Fibroblast of lung (primary cell): Measurements from ENCODE around the gene TXNDC11. TPM values are rescaled to one million over a fixed set of nuclear protein-coding genes. Genes with fewer than 3 reads are reported as not detected.

Experiments
- DNase-seq, 2 donors: peaks; one replicate each; pipeline versions ENCODE4 v3.0.0 to v3.0.0-alpha.2; 2010; ENCODE audit warnings: low read depth in 2 of 2
- H2AFZ ChIP-seq: 2 replicates; pipeline ENCODE4 v1.5.1; 2012; ENCODE audit warnings: low read length, control low read depth, inconsistent platforms
- H3K27ac ChIP-seq: 2 replicates; pipeline ENCODE4 v1.5.1; 2011; ENCODE audit warnings: low read length, control low read depth; ENCODE audit not compliant: insufficient read depth
- H3K27me3 ChIP-seq: 2 replicates; pipeline ENCODE4 v1.5.1; 2011; ENCODE audit warnings: mild to moderate bottlenecking, low read length; ENCODE audit not compliant: control insufficient read depth, insufficient read depth
- H3K36me3 ChIP-seq: 2 replicates; pipeline ENCODE4 v1.5.1; 2011; ENCODE audit warnings: low read length; ENCODE audit not compliant: control insufficient read depth, insufficient read depth
- H3K4me1 ChIP-seq: 2 replicates; pipeline ENCODE4 v1.5.1; 2011; ENCODE audit warnings: low read length; ENCODE audit not compliant: control insufficient read depth, insufficient read depth; ENCODE audit errors: extremely low read depth
- H3K4me2 ChIP-seq: 2 replicates; pipeline ENCODE4 v1.5.1; 2011; ENCODE audit warnings: low read length, control low read depth; ENCODE audit not compliant: insufficient read depth; ENCODE audit errors: extremely low read depth
- H3K4me3 ChIP-seq, 4 experiments: fragments of 200-600 bp in 1 of 4; sonication (generic) in 1 of 4; replicated peaks in 1 of 4; 2 replicates each; pipeline ENCODE4 v1.5.1; 2011 to 2016; ENCODE audit warnings: low read length in 4 of 4, low read depth in 3 of 4, mild to moderate bottlenecking in 3 of 4, control low read depth in 2 of 4, inconsistent platforms in 1 of 4, mixed read lengths in 1 of 4; ENCODE audit not compliant: insufficient read depth in 1 of 4; ENCODE audit errors: control extremely low read depth in 1 of 4
- H3K79me2 ChIP-seq: 2 replicates; pipeline ENCODE4 v1.5.1; 2012; ENCODE audit warnings: mild to moderate bottlenecking, low read length, inconsistent platforms; ENCODE audit not compliant: control insufficient read depth, insufficient read depth
- H3K9ac ChIP-seq: 2 replicates; pipeline ENCODE4 v1.5.1; 2011; ENCODE audit warnings: mild to moderate bottlenecking, low read length, control low read depth; ENCODE audit not compliant: insufficient read depth
- H3K9me3 ChIP-seq: 2 replicates; pipeline ENCODE4 v1.5.1; 2012; ENCODE audit warnings: low read depth, low read length; ENCODE audit not compliant: control insufficient read depth, insufficient read depth
- H4K20me1 ChIP-seq: 2 replicates; pipeline ENCODE4 v1.5.1; 2011; ENCODE audit warnings: low read length; ENCODE audit not compliant: control insufficient read depth, insufficient read depth; ENCODE audit errors: extremely low read depth
- CTCF ChIP-seq, 2 donors: IDR thresholded peaks in 1 of 2; conservative IDR thresholded peaks in 1 of 2; 1 replicate in 1 of 2; 2 replicates in 1 of 2; pipeline ENCODE4 v1.5.1; 2011 to 2012; ENCODE audit warnings: low read length in 2 of 2, control low read depth in 1 of 2, inconsistent platforms in 1 of 2, low read depth in 1 of 2, mild to moderate bottlenecking in 1 of 2
- EZH2 ChIP-seq: IDR thresholded peaks from 2 replicates; pipeline ENCODE4 v1.5.1; 2012; ENCODE audit warnings: low read length, control low read depth, mild to moderate bottlenecking; ENCODE audit errors: missing control alignments
- polyA plus RNA-seq, 2 donors: library from polyadenylated mRNA; depleted of rRNA in 1 of 2; stranded (reverse) in 1 of 2; unstranded in 1 of 2; fragments of >200 nt; gene quantifications; 2 replicates each; pipeline ENCODE4 v1.2.1, GENCODE V29; 2011 to 2012; ENCODE audit warnings: missing spikeins in 1 of 2
- total RNA-seq: library from RNA; depleted of rRNA; stranded (reverse); fragments of >200 nt; gene quantifications from 2 replicates; pipeline ENCODE4 v1.2.1, GENCODE V29; 2014

Gene TXNDC11
- total and polyA plus RNA-seq, 2 donors (not counting 1 experiment from before 2014, with no cell fraction given) = 26.8 to 46.2 TPM

DNA sequence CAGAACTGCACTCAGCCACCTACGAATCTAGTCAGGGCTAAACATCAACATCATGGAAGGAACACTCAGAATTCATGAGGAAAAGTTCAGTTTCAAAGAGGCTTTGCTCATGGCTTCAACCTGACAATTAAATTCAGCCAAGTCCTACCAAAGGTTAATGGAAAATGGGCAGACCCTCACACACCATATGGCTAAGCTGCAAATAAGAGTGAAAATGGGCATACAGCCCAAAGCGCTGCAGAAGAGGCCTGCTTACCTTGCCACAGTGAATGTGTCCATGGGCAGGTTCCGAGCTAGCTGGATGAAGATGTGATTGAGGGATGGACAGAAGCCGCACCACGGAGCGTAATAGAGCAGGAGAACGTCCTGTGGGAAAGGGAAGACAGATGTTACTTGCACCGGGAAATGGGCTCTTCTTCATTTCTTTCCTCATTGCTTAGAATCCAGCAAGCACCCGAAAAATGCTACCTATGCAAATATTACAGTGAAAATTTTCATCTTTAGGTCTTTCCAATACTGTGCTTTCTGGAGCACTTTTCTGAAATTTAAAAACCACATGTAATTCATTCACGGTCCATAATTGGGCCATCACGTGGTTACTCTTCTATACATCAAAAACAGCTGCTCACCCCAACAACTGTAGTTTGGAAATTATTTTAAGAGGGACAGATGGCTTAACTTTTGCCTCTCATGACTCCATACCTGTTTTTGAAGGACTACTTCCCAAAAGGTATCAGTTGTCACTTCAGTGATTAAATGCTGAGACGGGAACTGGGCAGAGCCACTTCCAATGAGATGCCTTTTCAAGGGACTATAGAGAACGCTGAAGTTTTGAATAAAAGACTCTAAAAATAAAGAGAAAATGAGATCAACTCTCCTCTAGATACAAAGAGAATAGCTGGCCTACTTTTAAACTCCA lies 54.8 kb downstream of the TXNDC11 start:
- Histone ChIP-seq H3K36me3 (peaks cover 18% of the 10 kb centered on the region), H3K4me3 (no peak overlapping the region), H3K9ac (no peak overlapping the region), H3K4me2 (no peak overlapping the region), H4K20me1 (no peaks in the 10 kb centered on the region), H3K79me2 (no peaks in the 10 kb centered on the region), H3K27ac (no peak overlapping the region), H3K9me3 (no peaks in the 10 kb centered on the region), H2AFZ (no peak overlapping the region), H3K27me3 (no peaks in the 10 kb centered on the region), H3K4me1 (peaks cover 10% of the 10 kb centered on the region)
- no peak for DNase-seq
- TF ChIP-seq CTCF (conservative IDR thresholded peaks at IDR 0.05 in 1 of 2, IDR thresholded peaks at IDR 0.05 in 1 of 2; ENCODE audit: low read depth in 1 of 2, low read length in 2 of 2) (no peak), EZH2 (no peak)

DNA sequence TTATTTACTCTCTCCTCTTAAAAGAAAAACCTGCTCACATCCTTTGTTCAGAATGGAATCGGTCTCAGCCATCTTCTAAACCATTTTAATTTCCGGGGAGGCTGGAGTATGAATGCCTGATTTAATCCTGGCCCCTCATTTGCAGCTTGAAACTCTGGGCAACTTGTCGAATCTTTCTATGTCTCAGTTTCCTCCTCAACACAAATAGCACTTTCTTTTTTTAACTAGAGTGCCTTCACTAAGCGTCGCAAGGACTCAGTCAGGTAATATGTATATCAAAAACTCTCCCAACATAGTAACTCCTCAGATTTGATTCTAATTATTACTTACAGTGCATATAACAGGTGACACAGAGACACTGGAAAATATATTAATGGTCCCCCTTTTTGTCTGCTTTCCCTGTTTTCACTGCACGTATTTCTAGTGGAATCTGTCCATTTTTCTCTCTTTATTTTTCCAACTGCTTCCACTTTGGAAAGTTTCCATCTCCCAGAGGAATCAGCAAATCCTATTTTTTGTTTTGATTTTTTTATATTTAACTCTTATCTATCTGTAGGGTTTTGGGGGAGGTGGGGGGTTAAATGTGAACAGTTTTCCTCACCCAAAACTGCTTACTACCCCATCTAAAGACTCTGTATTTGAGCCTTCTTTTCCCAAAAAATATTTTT lies 55.8 kb downstream of the TXNDC11 start:
- no peaks in the 10 kb centered on the region for H4K20me1 ChIP-seq
- H3K27ac ChIP-seq = no peak overlapping the region
- H3K27me3 ChIP-seq = no peaks in the 10 kb centered on the region
- DNase-seq = no peak
- no peak overlapping the region for H3K9ac ChIP-seq
- H3K4me1 ChIP-seq = peaks cover 15% of the 10 kb centered on the region
- H3K79me2 ChIP-seq = no peaks in the 10 kb centered on the region
- no peak overlapping the region for H2AFZ ChIP-seq
- H3K9me3 ChIP-seq = no peaks in the 10 kb centered on the region
- no peak overlapping the region for H3K4me2 ChIP-seq
- peaks cover 17% of the 10 kb centered on the region for H3K36me3 ChIP-seq
- TF ChIP-seq EZH2 (no peak), CTCF (conservative IDR thresholded peaks at IDR 0.05 in 1 of 2, IDR thresholded peaks at IDR 0.05 in 1 of 2; ENCODE audit: low read depth in 1 of 2, low read length in 2 of 2) (no peak)
- no peak overlapping the region for H3K4me3 ChIP-seq

- Histone ChIP-seq H3K4me1 (peaks cover 15% of the 10 kb centered on the region), H4K20me1 (no peaks in the 10 kb centered on the region), H3K27ac (no peak overlapping the region), H3K9me3 (no peaks in the 10 kb centered on the region), H3K36me3 (peaks cover 14% of the 10 kb centered on the region), H3K27me3 (no peaks in the 10 kb centered on the region), H3K9ac (no peak overlapping the region), H3K79me2 (no peaks in the 10 kb centered on the region), H2AFZ (no peak overlapping the region), H3K4me2 (peak overlapping the region; percentile 20), H3K4me3 (no peak overlapping the region)
- peak; percentile 23 to 36 for DNase-seq
- TF ChIP-seq EZH2 = no peak
- no peak for TF ChIP-seq CTCF (conservative IDR thresholded peaks at IDR 0.05 in 1 of 2, IDR thresholded peaks at IDR 0.05 in 1 of 2; ENCODE audit: low read depth in 1 of 2, low read length in 2 of 2)
Observed at GRCh38 chr16:11685844-11686618, 56.6 kb downstream of the TXNDC11 start.
